ENCODE results near the gene EXOSC1. TPM values are rescaled to one million over a fixed set of nuclear protein-coding genes. Genes with fewer than 3 reads are reported as not detected.

EXOSC1 gene
- total RNA-seq, 2 experiments from 2014 or later = 43.3 to 49.2 TPM

DNA sequence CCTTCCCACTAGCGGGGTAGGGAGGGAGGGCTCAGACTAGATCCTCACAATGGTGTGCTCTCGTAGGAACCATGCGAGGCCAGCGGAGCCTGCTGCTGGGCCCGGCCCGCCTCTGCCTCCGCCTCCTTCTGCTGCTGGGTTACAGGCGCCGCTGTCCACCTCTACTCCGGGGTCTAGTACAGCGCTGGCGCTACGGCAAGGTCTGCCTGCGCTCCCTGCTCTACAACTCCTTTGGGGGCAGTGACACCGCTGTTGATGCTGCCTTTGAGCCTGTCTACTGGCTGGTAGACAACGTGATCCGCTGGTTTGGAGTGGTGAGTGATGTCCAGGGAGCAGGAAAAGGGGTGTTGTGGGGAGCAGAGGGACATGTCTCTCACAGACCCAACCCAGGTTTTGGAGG, 5.8 kb upstream of the EXOSC1 start:
- POLR2A ChIA-PET = interaction anchor here (1.2 to 1.4 kb wide), 2 partner anchors 37 to 91 kb away, joined by 3 read pairs; no protein-coding TSS in a partner anchor

DNA sequence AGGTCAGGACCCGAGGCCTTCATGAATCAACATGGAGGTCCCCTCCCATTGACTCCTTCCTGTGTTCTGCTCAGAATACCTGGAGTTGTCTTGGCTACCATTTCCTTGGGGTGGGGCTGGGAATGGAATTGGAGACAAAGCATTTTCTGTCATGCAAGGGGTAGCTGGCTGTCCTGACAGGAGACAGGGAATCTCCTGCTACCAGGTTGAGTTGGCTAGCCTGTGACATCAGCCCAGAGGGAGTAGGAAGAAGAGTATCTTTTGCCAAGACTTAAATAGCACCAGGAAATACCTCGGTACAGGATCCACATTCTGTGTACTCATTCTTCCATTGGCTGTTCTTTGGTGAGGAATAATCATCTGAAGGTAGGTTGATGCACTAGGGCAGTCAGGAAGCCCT, 5.0 kb upstream of the EXOSC1 start:
- peak overlapping the region; percentile 56 for H3K27ac Mint-ChIP-seq

More for the DNA sequence above, 5.8 kb upstream of the EXOSC1 start:
- intact Hi-C loops (cut with micrococcal nuclease) = no loop called here
- H3K9me3 Mint-ChIP-seq = no peaks in the 10 kb centered on the region
- peaks cover 54% of the 10 kb centered on the region for H3K4me1 Mint-ChIP-seq (ENCODE audit: low read depth)
- no peak overlapping the region for H3K4me3 Mint-ChIP-seq
- no peak overlapping the region for H3K27ac Mint-ChIP-seq
- peaks cover 31% of the 10 kb centered on the region for H3K36me3 Mint-ChIP-seq (ENCODE audit: low read depth)
- H3K27me3 Mint-ChIP-seq = no peaks in the 10 kb centered on the region
- TF ChIP-seq, protein P1, sequence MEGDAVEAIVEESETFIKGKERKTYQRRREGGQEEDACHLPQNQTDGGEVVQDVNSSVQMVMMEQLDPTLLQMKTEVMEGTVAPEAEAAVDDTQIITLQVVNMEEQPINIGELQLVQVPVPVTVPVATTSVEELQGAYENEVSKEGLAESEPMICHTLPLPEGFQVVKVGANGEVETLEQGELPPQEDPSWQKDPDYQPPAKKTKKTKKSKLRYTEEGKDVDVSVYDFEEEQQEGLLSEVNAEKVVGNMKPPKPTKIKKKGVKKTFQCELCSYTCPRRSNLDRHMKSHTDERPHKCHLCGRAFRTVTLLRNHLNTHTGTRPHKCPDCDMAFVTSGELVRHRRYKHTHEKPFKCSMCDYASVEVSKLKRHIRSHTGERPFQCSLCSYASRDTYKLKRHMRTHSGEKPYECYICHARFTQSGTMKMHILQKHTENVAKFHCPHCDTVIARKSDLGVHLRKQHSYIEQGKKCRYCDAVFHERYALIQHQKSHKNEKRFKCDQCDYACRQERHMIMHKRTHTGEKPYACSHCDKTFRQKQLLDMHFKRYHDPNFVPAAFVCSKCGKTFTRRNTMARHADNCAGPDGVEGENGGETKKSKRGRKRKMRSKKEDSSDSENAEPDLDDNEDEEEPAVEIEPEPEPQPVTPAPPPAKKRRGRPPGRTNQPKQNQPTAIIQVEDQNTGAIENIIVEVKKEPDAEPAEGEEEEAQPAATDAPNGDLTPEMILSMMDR (IDR thresholded peaks at IDR 0.05) = no peak
- DNase-seq (no peak), ATAC-seq (no peak)
- CTCF ChIA-PET = interaction anchor here (1.0 kb wide), 1 partner anchor 241 kb away, joined by 3 read pairs; no protein-coding TSS in a partner anchor

GRCh38 chr10:97445357-97445721, 467 bp downstream of the EXOSC1 start:
- DNase-seq (no peak), ATAC-seq (no peak)
- Mint-ChIP-seq H3K27me3 (no peaks in the 10 kb centered on the region), H3K4me3 (peak overlapping the region; percentile 97), H3K4me1 (ENCODE audit: low read depth) (peaks cover 37% of the 10 kb centered on the region), H3K36me3 (ENCODE audit: low read depth) (peaks cover 18% of the 10 kb centered on the region), H3K9me3 (no peaks in the 10 kb centered on the region), H3K27ac (peak overlapping the region; percentile 85)
- intact Hi-C loops (cut with micrococcal nuclease) = no loop called here
- ChIA-PET POLR2A (interaction anchor here (1.0 to 4.6 kb wide), 6 partner anchors 8 to 43 kb away, joined by 3 to 26 read pairs (median 6); no protein-coding TSS in a partner anchor), CTCF (interaction anchor here (0.8 to 1.9 kb wide), 9 partner anchors 11 to 45 kb away, joined by 3 to 19 read pairs (median 5); partner anchors contain the start of gene RRP12)
- TF ChIP-seq, protein P1 (IDR thresholded peaks at IDR 0.05) = no peak

More for the DNA sequence above, 5.0 kb upstream of the EXOSC1 start:
- DNase-seq (no peak), ATAC-seq (no peak)
- Mint-ChIP-seq H3K4me3 (no peak overlapping the region), H3K9me3 (no peaks in the 10 kb centered on the region), H3K36me3 (ENCODE audit: low read depth) (peaks cover 29% of the 10 kb centered on the region), H3K4me1 (ENCODE audit: low read depth) (peaks cover 56% of the 10 kb centered on the region), H3K27me3 (no peaks in the 10 kb centered on the region)
- ChIA-PET POLR2A (interaction anchor here (1.2 to 1.5 kb wide), 2 partner anchors 17 to 91 kb away, joined by 3 to 4 read pairs; no protein-coding TSS in a partner anchor), CTCF (interaction anchor here (1.0 kb wide), 1 partner anchor 240 kb away, joined by 3 read pairs; no protein-coding TSS in a partner anchor)
- TF ChIP-seq, protein P1 (IDR thresholded peaks at IDR 0.05) = no peak
- intact Hi-C loops (cut with micrococcal nuclease) = no loop called here

- TF ChIP-seq, protein P1 (IDR thresholded peaks at IDR 0.05) = no peak
- Mint-ChIP-seq H3K27ac (peak overlapping the region; percentile 58), H3K27me3 (no peaks in the 10 kb centered on the region), H3K36me3 (ENCODE audit: low read depth) (peaks cover 20% of the 10 kb centered on the region), H3K9me3 (no peaks in the 10 kb centered on the region), H3K4me1 (ENCODE audit: low read depth) (peaks cover 36% of the 10 kb centered on the region), H3K4me3 (peak overlapping the region; percentile 97)
- ChIA-PET CTCF (interaction anchor here (1.4 to 1.9 kb wide), 7 partner anchors 16 to 44 kb away, joined by 3 to 19 read pairs (median 5); partner anchors contain the start of gene RRP12), POLR2A (interaction anchor here (0.8 to 4.6 kb wide), 7 partner anchors 9 to 44 kb away, joined by 3 to 26 read pairs (median 6); partner anchors contain the start of gene RRP12)
- ATAC-seq (no peak), DNase-seq (no peak)
- intact Hi-C loops (cut with micrococcal nuclease) = loop anchor here (5.0 kb wide), 1 partner anchor 37 kb away; no protein-coding TSS in a partner anchor
These were observed 1.6 kb downstream of the EXOSC1 start for GRCh38 chr10:97444212-97444611.

DNA sequence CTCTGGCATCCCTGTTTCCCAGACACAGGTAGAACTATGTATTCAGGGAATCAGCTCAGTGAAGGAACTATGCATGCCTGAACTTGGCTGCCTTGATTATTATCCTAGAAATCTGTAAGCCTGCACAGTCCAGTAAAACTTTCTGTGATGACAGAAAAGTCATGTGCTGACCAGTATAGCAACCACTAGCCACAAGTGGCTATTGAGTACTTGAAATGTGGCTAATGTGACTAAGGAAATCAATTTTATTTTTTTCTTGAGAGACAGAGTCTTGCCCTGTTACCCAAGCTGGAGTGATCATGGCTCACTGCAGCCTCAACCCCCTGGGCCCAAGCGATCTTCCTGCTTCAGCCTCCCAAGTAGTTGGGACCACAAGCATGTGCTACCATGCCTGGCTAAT, 3.5 kb downstream of the EXOSC1 start:
- Mint-ChIP-seq H3K27ac (no peak overlapping the region), H3K36me3 (ENCODE audit: low read depth) (peaks cover 20% of the 10 kb centered on the region), H3K4me3 (no peak overlapping the region), H3K4me1 (ENCODE audit: low read depth) (peaks cover 24% of the 10 kb centered on the region), H3K9me3 (no peaks in the 10 kb centered on the region), H3K27me3 (no peaks in the 10 kb centered on the region)
- TF ChIP-seq, protein P1 (IDR thresholded peaks at IDR 0.05) = no peak
- intact Hi-C loops (cut with micrococcal nuclease) = loop anchor here (5.0 kb wide), 1 partner anchor 35 kb away; no protein-coding TSS in a partner anchor
- DNase-seq (no peak), ATAC-seq (no peak)
- ChIA-PET CTCF (interaction anchor here (1.0 to 1.5 kb wide), 4 partner anchors 14 to 34 kb away, joined by 3 to 5 read pairs (median 4); no protein-coding TSS in a partner anchor), POLR2A (interaction anchor here (1.0 to 4.6 kb wide), 7 partner anchors 8 to 52 kb away, joined by 3 to 26 read pairs (median 4); partner anchors contain the start of gene RRP12)
